WERI-Rb-1 (cell line): Measurements from ENCODE around the gene RRP12.

Experiments
- DNase-seq: peaks from one replicate; pipeline ENCODE4 v3.0.0-alpha.2; 2020
- H3K27ac ChIP-seq: fragments of 250-450 bp; sonication (Bioruptor Pico); 2 replicates; pipeline ENCODE4 v1.5.1; 2020; ENCODE audit warnings: mild to moderate bottlenecking, moderate library complexity
- H3K27me3 ChIP-seq: fragments of 250-450 bp; sonication (Bioruptor Pico); 2 replicates; pipeline ENCODE4 v1.5.1; 2021; ENCODE audit warnings: mild to moderate bottlenecking, low read depth, moderate library complexity; ENCODE audit not compliant: insufficient read depth, severe bottlenecking
- H3K36me3 ChIP-seq: fragments of 250-450 bp; sonication (Bioruptor Pico); 2 replicates; pipeline ENCODE4 v1.5.1; 2020; ENCODE audit warnings: mild to moderate bottlenecking, moderate library complexity
- H3K4me3 ChIP-seq: 2 replicates; pipeline ENCODE4 v1.5.1; 2011; ENCODE audit warnings: low read depth, mild to moderate bottlenecking, control low read depth, low read length
- H3K9me3 ChIP-seq: fragments of 250-450 bp; sonication (Bioruptor Pico); 2 replicates; pipeline ENCODE4 v1.5.1; 2021; ENCODE audit warnings: mild to moderate bottlenecking, moderate library complexity; ENCODE audit not compliant: severe bottlenecking
- CTCF ChIP-seq: IDR thresholded peaks from 2 replicates; pipeline ENCODE4 v1.5.1; 2011; ENCODE audit warnings: low read depth, mild to moderate bottlenecking, control low read depth, inconsistent platforms, low read length

Gene RRP12

DNA sequence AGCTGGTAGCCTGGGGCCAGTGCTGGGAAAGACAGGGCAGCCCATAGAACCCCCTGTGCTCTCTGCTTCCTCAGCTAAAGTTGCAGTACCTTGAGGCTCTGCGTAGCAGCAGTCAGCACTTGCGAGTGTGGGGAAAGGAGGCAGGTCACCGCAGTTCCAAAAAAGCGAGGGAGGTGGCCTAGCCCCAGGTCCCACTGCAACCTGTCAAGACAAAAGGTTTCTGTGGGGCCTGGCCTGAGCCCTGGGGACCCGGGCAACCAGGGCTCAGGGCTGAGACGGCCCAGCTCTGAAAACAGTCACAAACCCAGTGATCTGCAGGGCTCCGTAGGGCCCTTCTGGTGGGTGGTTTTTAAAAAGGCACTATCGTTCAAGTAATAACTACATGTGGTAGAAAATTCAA is 19.5 kb downstream of the RRP12 start:
- no peaks in the 10 kb centered on the region for H3K9me3 ChIP-seq
- no peak for DNase-seq
- H3K27me3 ChIP-seq: no peaks in the 10 kb centered on the region
- TF ChIP-seq CTCF: no peak
- no peak overlapping the region for H3K27ac ChIP-seq
- no peak overlapping the region for H3K4me3 ChIP-seq
- H3K36me3 ChIP-seq: peaks cover 8% of the 10 kb centered on the region

DNA sequence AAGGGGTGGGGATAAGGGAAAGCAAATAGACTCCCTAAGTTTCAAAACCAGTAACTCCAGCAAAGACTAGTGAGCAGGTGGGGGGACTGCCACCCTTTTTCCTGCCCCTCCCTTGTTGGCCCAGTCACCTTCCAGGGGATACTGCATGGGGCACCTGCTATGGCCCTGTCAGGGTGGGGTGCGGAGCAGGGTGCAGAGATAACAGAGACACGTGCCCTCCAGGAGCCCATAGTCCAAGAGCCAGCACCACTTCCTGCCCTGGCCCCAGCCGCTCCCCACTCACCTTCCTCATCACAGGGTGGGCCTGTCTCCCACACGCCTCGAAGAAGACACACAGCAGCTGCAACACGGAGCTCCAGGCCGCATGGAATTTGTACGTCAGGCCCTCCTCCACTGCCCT is 20.6 kb downstream of the RRP12 start:
- no peak overlapping the region for H3K27ac ChIP-seq
- peaks cover 8% of the 10 kb centered on the region for H3K36me3 ChIP-seq
- H3K27me3 ChIP-seq: no peaks in the 10 kb centered on the region

GRCh38 chr10:97378933-97379921 is 21.9 kb downstream of the RRP12 start:
- Histone ChIP-seq H3K36me3 (peaks cover 8% of the 10 kb centered on the region), H3K9me3 (no peaks in the 10 kb centered on the region), H3K4me3 (no peak overlapping the region), H3K27ac (no peak overlapping the region), H3K27me3 (no peaks in the 10 kb centered on the region)
- TF ChIP-seq CTCF: no peak
- DNase-seq: no peak

More for the DNA sequence above, 20.6 kb downstream of the RRP12 start:
- DNase-seq: no peak
- Histone ChIP-seq H3K9me3 (no peaks in the 10 kb centered on the region), H3K4me3 (no peak overlapping the region)
- TF ChIP-seq CTCF: no peak

- no peak for TF ChIP-seq CTCF
Measured at GRCh38 chr10:97376413-97376812, 24.7 kb downstream of the RRP12 start.

DNA sequence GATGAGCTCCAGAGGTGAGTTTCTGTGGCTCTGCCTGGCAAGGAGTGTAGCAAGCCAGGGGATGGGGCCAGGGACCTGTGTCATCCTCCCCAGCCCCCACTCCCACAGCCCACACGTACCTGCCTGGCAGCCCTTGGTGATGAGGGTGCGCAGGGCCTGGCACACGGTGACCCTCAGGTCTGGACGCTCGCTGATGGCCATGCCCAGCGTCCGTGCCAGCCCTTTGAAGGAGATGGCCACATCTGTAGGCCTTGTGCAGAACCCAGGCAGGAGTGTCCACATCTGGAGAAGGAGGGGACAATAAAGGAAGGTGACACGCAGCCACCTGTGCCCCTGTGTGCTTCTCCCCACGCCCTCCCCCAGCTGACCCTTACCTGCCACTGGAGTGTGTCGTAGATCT is 27.7 kb downstream of the RRP12 start:
- Histone ChIP-seq H3K4me3 (no peak overlapping the region), H3K36me3 (peaks cover 42% of the 10 kb centered on the region), H3K27ac (no peak overlapping the region), H3K9me3 (no peaks in the 10 kb centered on the region), H3K27me3 (no peaks in the 10 kb centered on the region)
- no peak for DNase-seq
- no peak for TF ChIP-seq CTCF

More at GRCh38 chr10:97376413-97376812, 24.7 kb downstream of the RRP12 start:
- DNase-seq: no peak
- H3K36me3 ChIP-seq: peaks cover 29% of the 10 kb centered on the region
- no peak overlapping the region for H3K27ac ChIP-seq
- H3K9me3 ChIP-seq: no peaks in the 10 kb centered on the region
- no peak overlapping the region for H3K4me3 ChIP-seq
- H3K27me3 ChIP-seq: no peaks in the 10 kb centered on the region
